OCI-LY1 (cell line): ENCODE results near the gene FREM2.

Experiments used
- CTCF ChIP-seq: fragments of 200-600 bp; sonication (generic), shearing (Covaris generic); IDR thresholded peaks from 2 replicates; pipeline ENCODE4 v1.5.1; 2017; ENCODE audit warnings: mild to moderate bottlenecking, antibody characterized with exemption, low read length, moderate library complexity, mixed read lengths
- EZH2 ChIP-seq: fragments of 200-600 bp; sonication (generic), shearing (Covaris generic); IDR thresholded peaks from 2 replicates; pipeline ENCODE4 v1.8.0; 2017; ENCODE audit warnings: borderline replicate concordance, mixed run types, mild to moderate bottlenecking, antibody characterized with exemption, low read length, moderate library complexity, mixed read lengths

GRCh38 chr13:38697197-38697596, 10.3 kb downstream of the FREM2 start:
- TF ChIP-seq CTCF, result no peak
- TF ChIP-seq EZH2, result no peak
